Activated CD8-positive, alpha-beta memory T cell treated with anti-CD3 and anti-CD28 coated beads for 48 hours (primary cell): ENCODE data around the gene LHPP.

Experiments
- DNase-seq, 3 experiments: peaks; one replicate each; pipeline ENCODE4 v3.0.0-alpha.2; 2020; ENCODE audit warnings: low read depth in 2 of 3, low spot score in 2 of 3

Gene LHPP

GRCh38 chr10:124496150-124496549, 34.5 kb downstream of the LHPP start:
- no peak for DNase-seq

DNA sequence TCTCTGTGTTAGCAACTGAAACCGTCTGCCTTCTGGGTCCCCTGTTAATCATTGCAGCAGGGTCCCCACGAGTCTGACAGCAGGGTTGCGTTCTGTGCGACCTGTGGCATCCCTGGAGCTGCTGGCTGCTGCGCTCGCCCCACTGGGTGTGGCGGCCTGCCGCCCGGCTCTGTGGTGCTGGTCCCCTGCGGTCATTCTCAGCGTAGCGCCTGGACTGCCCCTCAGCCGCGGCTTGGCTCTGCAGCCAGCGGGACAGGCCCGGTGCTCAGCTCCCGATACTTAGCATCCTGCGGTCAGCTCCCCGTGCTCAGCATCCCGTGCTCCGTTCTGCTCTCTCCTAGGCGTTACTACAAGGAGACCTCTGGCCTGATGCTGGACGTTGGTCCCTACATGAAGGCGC, 35.0 kb downstream of the LHPP start:
- DNase-seq = no peak

GRCh38 chr10:124497196-124497881, 35.7 kb downstream of the LHPP start:
- no peak for DNase-seq

DNA sequence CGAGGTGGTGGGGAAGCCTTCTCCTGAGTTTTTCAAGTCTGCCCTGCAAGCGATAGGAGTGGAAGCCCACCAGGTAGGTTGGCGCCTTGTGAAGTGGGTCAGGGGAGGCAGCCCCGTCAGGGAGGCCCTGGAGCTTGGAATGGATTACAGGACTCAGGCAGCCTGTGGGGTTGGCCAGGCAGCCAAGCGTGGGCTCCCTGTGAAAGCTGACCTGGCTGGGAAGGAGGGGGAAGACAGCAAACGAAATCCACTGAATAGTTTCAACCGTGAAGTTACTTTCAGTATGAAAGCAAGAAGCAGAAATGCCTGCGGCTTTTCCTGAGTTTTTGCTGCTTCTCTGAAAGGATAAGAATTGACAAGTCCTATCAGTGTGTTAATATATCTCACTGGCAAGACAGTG, 36.4 kb downstream of the LHPP start:
- no peak for DNase-seq

DNA sequence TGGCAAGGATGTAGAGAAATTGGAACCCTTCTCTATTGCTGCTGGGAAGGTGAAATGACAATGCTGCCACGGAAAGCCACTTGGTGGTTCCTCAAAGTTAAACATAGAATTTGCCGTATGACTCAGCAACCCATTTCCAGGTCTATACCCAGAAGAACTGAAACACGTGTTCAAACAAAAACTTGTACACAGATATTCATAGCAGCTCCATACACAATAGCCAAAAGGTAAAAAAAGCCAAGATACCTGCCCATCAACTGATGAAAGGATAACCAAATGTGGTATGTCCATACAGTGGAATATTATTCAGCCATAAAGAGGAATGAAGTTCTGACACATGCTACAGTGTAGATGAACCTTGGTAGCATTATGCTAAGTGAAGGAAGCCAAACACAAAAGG, 39.1 kb downstream of the LHPP start:
- no peak for DNase-seq

DNA sequence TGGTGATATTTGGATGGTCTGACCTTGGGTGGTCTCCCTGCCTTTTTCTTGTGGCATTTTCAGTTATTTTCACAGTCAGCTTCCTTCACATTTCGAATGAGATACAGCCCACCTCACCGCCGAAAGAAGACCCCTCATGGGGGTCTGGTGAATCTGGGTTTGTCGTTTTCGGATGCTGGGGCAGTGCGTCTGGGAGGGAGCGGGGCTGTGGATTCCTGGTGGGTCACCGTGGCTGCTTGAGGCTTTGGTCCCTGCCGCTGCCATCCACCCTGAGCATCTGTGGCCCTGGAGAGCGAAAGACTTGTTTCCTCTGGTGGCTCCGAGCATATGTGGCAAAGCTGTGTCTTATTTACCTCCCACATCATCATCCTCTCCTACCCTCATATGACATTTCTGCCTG, 43.1 kb downstream of the LHPP start:
- no peak for DNase-seq

DNA sequence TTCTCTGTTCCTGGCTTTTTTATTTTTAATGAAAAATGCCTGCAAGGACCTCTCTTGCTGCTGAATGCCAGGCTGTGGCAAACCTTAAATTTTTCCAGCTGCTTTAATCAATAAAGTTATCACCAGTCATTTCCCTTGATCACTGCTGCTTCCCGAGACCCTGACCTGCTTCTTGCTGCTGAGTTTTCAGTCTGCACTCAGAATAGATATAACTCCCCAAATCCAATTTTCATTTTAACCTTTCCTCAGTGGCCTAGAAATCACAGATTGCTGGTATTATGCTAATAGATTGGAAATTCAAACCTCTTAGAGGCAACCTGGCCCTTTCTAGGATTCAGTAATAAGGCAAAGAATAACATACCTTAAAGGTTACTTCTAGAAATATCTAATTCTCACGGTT, 43.7 kb downstream of the LHPP start:
- DNase-seq = no peak

GRCh38 chr10:124508070-124508667, 46.5 kb downstream of the LHPP start:
- no peak for DNase-seq

DNA sequence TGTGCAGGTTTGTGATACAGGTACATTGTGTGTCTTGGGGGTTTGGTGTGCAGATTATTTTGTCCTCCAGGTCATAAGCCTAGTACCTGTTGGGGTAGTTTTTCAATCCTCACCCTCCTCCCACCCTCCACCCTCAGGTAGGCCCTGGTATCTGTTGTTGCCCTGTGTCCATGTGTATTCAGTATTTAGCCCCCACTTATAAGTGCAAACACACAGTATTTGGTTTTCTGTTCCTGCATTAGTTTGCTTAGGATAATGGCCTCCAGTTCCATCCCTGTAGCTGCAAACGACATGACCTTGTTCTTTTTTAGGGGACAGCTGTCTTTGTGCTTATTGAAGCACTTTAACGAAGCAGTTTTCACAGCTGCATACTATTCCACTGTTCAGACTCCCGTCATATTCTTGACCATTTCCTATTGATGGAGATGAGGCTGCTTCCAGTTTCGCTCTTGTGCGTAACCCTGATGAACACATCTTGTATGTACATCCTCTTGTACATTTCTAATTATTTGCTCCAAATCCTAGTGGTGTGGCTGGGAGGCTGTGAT, 47.4 kb downstream of the LHPP start:
- DNase-seq = no peak

GRCh38 chr10:124509880-124510632, 48.4 kb downstream of the LHPP start:
- DNase-seq = no peak

DNA sequence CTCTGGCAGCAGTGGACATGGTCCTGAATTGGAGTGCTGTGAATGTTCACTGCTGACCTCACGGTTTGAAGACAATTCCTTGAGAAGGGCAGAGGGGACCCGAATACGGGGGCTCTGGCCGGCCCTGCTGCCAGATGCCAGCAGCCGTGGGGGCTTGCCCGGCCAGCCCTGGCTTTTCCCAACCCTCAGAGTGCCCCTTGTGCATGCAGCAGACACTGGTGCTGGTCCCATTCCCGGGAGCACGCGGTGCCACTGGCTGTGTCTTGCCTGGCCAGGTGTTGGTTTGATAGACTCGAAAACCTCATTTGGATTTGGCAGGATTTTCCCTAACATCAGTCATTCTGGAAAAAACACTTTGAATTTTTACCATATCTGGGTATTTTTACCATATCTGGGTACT, 49.1 kb downstream of the LHPP start:
- no peak for DNase-seq

DNA sequence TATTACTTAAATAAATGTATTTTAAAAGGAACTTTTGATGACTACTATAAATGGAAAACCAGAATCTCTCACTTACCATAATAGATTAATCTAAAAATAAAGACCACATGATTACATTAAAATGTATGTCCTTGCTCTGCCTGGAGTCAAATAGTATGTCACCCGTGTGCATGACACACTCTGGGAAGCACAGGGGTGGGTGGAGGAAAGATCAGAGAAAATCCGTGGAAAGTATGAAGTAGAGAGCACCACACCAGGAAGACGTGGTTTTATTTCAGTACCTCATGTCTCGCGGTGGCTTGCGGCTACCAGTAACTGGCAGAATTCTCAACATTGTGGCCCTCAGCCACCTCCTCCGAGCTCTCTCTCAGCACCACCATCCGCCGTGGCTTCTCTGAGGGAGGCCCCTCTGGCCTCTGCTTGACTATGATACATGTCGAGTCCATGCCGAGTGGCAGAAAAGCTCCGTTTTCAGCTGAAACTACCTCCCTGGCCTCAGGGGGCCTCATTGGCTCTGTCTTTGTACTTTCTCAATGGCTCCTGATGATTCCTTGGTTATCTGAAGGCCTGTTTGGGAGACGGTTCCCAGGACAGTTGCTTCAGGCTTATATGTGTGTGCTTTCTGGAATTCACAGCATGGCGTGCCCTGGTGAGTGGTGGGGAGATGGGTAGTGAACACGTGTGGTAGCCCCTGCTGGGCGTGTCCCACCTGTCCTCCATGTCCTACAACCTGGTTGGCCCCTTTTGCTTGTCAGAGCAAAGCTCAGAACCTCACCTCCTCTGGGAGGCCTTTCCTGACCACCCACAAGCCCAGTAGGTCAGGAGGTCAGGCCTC, 49.8 kb downstream of the LHPP start:
- DNase-seq = no peak

DNA sequence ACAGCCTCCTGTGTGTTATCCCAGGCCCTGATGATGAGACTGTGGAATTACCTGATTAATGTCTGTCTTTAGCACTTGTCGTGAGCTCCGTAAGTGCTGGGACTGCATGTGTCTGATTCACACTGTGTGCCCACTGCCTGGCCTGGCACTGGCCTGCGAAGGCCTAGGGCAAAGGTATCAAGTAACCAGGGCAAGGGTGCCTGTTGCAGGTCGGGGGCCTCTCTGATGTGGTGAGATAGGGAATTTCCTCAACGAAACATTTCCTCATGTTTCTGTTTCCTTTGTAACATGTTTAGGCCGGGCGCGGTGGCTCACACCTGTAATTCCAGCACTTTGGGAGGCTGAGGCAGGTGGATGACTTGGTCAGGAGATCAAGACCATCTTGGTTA, 50.4 kb downstream of the LHPP start:
- no peak for DNase-seq

DNA sequence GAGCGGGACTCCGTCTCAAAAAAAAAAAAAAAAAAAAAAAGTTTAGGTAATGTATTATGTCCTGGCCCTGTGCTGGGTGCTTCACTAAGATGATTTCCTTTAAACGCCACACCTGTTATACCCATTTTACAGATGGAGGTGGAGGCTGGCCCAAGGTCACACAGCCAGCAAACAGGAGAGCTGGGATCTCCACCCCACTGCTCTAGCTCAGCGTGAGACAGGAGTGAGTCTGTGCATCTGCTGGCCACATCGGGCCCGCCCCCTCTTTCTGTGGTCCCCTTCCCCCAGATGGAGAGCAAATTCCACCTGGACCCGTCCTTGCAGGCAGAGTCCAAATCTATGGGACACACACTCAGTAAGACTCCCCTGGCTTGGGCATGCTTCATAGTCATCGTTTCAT, 51.0 kb downstream of the LHPP start:
- DNase-seq = no peak

GRCh38 chr10:124515244-124515970, 53.8 kb downstream of the LHPP start:
- no peak for DNase-seq

DNA sequence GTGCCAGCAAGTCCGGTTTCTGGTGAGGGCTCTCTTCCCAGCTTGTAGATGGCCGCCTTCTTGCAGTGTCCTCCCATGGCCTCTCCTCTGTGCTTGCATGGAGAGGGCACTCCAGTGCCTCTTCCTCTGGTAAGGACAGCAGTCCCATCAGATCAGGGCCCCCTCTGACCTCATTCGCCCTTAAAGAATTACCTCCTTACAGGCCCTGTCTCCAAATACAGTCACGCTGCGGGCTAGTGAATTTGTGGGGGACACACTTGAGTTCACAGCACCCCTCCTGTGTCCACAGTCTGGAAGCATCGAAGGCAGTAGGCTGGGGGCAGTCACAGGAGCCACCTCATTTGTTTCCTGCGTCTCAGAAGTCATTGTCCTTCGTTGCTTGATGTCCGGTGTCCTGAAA, 54.6 kb downstream of the LHPP start:
- no peak for DNase-seq

DNA sequence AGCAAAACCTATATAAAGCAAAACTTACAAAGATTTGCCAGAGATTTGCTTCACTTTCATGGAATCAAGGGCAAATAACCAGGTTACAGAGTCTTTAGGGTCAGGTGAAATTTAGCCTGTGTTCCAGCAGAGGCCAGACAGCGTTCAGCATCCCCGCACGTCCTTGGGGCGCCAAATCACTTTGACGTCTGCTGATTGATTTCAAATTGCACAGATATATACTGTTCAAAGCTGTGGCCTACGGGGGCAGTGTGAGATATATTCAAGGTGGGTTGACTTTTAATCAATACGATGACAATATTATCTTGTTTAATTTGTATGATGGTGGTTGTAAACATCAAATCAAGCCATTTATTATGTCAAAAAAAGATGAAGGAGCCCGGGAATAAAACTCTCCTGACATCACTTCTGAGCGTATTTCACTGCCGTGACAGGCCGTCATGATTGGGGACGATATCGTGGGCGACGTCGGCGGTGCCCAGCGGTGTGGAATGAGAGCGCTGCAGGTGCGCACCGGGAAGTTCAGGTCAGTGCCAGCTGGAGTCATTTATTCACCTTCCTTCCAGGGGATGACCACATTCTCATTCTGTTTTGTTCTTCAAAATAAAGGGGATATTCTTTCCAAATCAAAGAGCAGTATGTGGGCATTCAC, 55.2 kb downstream of the LHPP start:
- DNase-seq = no peak

- DNase-seq = no peak
Measured at GRCh38 chr10:124517461-124517860, 55.8 kb downstream of the LHPP start.

DNA sequence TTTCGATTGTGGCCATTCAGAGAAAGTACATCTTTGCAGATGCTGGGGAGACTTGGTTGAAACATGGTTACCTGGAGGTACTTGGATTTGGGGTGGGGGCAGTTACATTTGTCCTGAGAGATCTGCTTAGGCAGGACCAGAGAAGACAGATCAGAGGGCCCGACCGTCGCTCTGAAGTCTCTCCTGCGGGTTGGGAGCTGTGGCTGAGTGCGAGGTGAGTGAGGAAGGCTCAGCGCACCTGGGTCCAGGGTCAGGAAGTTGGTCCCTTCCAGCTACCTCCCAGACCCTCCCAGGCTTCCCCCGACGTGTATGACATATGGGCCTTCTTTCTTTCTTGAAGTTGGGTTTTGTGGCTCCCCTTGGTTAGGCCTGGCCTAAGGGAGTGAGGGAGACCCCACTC, 56.3 kb downstream of the LHPP start:
- no peak for DNase-seq

GRCh38 chr10:124518366-124518765, 56.7 kb downstream of the LHPP start:
- DNase-seq = no peak
